Erythroblast (primary cell): ENCODE measurements around the gene MT1B.

Source experiments
- DNase-seq, 2 experiments: peaks; one replicate each; lab custom pipeline; 2025; lab: John Stamatoyannopoulos, UW
- GATA1 ChIP-seq: IDR thresholded peaks from 2 replicates; pipeline ENCODE4 v1.6.1; 2011; ENCODE audit warnings: low read depth, mild to moderate bottlenecking, control low read depth, low read length, moderate library complexity
- POLR2A ChIP-seq: IDR thresholded peaks from 2 replicates; pipeline ENCODE4 v1.6.1; 2011; ENCODE audit warnings: mild to moderate bottlenecking, low read length

The MT1B gene

DNA sequence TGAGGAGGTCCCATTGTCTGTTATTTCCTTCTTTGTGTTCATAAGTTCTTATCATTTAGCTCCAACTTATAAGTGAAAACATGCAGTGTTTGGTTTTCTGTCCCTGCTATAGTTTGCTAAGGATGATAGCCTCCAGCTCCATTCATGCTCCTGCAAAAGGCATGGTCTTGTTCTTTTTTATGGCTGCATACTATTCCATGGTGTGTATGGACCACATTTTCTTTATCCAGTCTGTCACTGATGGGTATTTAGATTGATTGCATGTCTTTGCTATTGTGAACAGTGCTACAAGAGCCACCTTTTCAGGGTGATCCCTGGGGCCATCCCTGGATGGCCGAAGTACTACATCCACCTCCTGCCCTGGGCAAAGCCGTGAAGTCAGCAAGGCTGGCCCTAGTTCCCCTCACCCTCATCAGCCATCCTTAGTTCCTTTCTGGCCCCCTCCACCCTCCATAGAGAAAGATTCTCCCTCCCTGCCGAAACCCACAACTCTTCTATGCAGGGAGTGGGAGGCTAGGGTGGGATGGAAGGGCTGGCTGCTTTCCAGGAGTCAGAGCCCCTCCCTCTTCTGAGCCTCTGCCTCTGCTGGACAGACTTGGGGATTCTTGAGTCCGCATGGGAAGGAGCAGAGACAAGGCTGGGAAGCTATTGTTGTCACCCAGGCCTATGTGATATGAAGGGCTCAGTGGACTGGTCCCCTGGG is 38.9 kb downstream of the MT1B start:
- TF ChIP-seq POLR2A (no peak), GATA1 (no peak)
- no peak for DNase-seq

- no peak for DNase-seq
- no peak for TF ChIP-seq GATA1
- no peak for TF ChIP-seq POLR2A
These were observed 40.2 kb downstream of the MT1B start for GRCh38 chr16:56691885-56692284.

DNA sequence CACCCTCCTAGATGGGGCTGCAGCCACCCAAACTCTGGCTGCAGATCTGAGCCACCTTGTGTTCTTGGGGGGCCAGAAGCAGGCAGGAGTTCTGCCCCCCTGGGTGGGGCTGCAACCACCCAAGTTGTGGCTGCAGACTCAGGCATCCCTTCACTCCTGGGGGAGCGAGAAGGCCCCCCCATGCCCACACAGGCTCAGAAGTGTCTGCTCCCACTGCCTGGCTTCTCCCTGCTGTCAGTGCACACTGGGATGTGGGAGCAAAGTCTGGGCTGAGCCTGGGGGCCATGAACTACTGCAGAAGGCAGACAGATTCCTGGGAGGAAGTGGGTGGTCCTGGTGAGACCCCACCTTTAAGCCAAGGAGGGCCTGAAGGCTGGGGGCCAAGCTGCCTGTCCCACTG is 43.6 kb downstream of the MT1B start:
- no peak for TF ChIP-seq GATA1
- no peak for TF ChIP-seq POLR2A
- no peak for DNase-seq

DNA sequence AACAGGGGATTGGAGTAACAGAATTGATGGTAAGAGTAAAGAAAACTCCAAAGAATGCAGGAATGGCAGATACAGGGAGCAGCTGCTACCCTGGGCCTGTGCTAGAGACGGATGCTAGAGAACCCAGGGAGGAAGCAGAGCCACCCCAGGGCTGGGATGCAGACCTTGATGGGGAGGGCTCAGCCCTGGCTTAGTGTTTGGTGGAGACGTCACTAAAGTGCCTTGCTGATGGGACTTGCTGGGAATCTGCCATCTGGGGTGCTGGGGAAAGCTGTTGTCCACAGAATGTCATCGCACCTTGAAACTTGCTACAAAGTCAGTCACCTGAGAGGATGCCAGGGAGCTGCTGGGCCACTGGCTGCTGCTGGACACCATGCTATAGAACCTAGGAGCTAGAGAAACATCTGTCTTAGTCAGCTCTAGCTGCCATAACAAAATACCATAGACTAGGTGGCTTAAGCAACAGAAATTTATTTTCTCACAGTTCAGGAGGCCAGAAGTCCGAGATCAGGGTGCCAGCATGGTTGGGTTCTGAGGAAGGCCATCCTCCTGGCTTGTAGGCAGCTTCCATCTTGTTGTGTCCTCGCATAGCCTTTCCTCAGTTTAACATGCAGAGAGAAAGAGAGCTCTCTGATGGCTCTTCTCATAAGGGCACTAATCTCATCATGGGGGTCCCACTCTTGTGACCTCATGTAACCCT is 45.9 kb downstream of the MT1B start:
- no peak for TF ChIP-seq POLR2A
- no peak for TF ChIP-seq GATA1

GRCh38 chr16:56700195-56700594 is 48.5 kb downstream of the MT1B start:
- TF ChIP-seq GATA1 (no peak), POLR2A (no peak)
- no peak for DNase-seq

More for the DNA sequence above, 45.9 kb downstream of the MT1B start:
- DNase-seq = no peak

GRCh38 chr16:56700631-56701030 is 48.9 kb downstream of the MT1B start:
- no peak for DNase-seq
- TF ChIP-seq POLR2A = no peak
- TF ChIP-seq GATA1 = no peak

DNA sequence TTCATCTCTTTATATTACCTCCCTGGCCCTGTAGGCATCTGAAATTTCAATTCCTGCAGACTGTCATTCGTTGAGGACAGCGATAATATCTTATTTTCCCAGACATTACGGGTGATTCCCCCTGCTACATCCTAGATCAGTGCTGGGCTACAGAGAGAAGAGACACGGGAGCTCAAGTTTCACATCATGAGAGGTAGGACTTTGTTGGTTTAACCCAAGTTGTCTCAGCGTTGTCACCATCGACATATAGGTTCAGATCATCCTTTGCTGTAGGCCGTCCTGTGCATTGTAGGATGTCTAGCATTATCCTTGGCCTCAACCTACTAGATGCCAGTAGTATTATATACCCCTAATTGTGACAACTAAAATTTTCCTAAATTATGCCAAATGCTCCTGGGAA is 49.8 kb downstream of the MT1B start:
- TF ChIP-seq GATA1 (no peak), POLR2A (no peak)
- no peak for DNase-seq
